HTERT RPE-1 (cell line): ENCODE results near the gene ROCK1.
"Not testable (repeated sequence)": the region's sequence is repeated elsewhere in the genome, so short reads cannot be mapped to it uniquely, and the experiment has no call there.

Source experiments
- in situ Hi-C: fragments of 300-500 bp; cut with MboI; formaldehyde crosslinking; loops from 4 replicates; pipeline ENCODE4 v1.14.3; 2020; ENCODE audit warnings: low sequenced_read_pairs

Gene ROCK1

DNA sequence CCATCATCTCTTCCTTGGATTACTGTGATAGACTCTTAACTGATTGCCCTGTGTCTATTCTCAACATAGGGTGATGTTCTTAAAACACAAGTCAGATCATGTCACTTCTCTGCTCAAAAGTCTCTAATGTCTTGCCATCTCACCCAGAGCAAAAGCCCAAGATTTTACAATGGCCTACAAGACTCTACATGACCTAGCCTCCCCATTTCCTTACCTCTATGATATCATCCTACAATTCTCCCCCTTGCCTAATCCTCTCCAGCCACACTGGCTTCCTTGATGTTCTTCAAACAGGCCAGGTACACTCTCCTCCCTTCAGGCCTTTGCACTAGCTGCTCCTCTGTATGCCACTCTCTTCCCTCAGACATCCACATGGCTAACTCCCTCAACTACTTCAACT, 55.1 kb downstream of the ROCK1 start:
- in situ Hi-C loops, result no loop called here

DNA sequence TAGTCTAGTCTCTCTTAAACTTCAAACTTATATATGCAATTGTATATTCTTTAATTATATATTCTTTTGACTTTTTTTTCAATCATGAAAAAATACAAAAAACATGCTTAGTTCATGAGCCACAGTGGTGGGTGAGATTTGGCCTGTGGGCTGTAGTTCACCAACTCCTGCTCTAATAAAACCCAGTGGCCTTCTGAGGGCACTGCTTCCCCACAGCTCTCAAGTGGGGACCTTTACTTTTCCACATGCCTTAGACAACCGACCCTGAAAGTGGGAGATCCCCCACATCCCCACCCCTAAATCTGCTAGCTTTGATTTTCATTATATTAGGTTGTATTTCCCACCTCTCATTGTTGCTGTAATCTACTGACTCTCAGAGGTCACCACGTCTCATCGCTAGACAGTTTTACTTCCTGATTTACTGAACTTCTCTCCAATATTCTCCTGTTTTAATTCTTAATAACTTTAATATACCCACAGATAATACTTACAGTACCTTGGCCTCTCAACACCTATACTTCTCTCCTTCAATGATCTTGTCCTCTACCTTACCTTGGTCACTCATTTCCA, 57.3 kb downstream of the ROCK1 start:
- in situ Hi-C loops, result no loop called here

DNA sequence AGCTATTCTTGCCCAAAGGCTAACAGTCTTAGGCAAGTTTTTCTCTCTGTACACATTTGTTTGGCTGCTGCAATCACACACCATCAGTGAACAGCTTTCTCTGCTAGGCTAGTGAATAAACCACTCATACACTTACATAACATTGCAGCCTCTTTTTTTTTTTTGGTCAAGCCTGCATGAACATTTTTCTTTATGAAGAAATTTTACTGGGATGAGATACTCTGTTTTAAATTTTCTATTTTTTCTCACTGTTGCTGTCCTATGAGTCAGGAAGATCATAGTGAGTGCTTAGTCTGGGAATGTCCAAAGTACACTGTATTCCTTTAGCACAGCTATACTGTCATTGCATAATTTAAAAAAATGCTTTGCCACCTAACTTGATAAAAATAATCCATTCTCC, 58.5 kb downstream of the ROCK1 start:
- in situ Hi-C loops, result no loop called here

DNA sequence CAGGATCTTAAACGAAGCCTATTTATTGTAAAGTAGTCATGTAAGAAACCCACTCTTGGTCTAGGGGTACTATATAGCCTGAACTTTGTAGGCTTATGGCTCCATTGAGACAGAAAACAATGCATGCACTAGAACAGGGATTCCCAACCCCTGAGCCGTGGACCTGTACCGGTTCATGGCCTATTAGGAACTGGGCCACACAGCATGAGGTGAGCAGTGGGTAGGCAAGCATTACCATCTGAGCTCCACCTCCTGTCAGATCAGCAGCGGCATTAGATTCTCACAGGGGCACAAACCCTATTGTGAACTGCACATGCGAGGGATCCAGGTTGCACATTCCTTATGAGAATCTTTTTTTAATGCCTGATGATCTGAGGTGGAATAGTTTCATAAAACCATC, 59.2 kb downstream of the ROCK1 start:
- in situ Hi-C loops, result no loop called here

DNA sequence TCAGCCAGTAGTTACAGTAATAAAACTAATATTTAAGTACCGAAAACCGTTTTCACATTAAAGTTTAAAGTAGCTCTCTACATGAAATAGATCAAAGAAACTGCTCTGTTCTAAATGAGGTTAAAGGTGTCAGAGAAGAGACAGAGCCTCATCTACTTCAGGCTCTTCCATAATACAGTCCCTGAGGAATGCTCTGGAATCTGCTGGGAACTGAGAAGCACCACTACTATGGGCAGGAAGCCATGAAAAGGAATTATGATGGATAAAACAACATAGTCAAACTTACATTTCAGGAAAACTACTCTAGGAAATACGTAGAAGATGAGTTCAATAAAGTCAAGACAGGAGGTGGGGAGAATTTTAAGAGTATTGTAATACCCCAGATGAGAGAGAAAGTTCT, 60.0 kb downstream of the ROCK1 start:
- in situ Hi-C loops, result no loop called here

DNA sequence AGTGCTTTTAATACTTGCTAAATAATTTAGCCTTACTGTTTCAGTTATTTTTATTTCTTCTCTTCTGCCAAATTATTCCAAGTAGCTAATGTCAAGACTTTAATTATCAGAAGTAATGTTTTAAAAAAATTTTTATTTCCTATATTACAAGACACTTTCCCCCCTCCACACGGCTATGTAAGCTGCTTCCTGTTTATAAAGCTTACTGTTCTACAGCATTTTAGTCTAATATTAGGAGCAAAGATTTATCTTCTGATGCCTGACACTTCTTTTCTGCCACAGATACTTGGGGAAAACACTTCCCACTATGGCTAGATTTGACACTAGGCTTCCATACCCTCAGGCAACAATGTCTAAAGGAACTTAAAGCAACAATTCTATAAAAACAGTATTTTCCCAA, 62.3 kb downstream of the ROCK1 start:
- in situ Hi-C loops, result no loop called here

DNA sequence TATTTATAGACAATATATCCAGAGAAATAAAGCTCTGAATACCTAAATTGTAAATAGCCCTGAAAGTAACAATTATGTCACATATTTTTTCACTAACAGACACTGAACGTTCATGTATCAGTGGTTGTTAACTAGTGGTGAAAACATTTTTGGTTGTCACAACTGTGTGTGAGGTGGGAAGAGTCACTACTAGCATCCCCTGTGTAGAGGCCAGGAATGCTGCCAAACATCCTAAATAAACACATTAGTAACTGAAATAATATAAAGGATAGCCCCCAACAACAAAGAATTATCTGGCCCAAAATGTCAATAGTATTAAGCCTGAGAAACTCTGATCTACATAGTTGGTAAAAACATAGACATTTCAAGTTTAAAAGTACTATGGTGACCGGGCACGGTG, 64.5 kb downstream of the ROCK1 start:
- in situ Hi-C loops, result no loop called here

DNA sequence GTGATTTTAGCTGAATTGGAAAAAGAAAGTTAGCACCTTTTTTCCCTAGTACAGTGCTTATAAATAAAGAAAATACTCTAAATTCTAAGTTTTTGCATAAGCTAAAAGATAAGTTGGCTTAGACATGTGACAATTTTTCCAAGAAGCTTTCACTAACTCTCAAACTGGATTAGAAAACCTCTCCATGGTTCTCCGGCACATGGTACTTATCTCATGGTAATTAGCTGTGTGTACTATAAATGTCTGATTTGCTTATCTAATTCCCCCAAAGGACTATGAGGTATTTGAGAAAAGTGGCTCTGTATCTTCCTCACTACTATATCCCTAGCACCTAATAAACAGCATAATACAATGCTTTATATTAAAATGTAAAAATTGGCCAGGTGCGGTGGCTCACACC, 71.1 kb downstream of the ROCK1 start:
- in situ Hi-C loops, result no loop called here

DNA sequence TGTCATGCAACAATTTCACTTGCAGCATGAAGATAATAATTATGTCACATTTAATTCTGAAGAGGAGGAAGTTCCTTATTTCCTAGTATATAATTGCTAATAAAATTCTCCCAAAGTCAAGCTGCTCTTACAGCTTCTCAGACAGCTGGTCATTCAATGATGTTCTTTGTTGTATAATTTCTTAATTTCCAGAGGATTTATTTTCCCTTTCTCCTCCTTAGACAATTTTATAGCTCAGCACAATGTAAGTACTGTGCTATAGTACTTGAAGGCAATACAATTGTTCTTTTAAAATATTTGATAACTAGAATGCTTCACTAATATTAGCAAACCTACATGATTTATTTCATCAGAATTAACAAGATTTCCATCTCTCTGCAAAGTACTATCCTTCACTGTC, 73.4 kb downstream of the ROCK1 start:
- in situ Hi-C loops, result no loop called here

DNA sequence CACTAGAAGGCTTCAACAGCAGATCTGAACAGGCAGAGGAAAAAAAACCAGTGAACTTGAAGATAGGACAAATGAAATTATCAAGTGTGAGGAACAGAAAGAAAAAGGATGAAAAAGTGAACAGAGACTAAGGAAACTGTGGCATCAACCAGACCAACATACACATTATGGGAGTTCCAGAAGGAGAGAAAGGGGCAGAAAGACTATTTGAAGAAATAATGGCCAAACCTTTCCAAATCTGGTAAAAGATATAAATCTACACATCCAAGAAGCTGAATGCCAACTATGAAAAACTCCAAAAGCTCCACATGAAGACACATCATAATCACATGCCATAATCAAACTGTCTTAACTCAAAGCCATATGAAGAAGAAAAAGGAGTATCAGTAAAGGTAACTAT, 79.8 kb downstream of the ROCK1 start:
- in situ Hi-C loops, result no loop called here

DNA sequence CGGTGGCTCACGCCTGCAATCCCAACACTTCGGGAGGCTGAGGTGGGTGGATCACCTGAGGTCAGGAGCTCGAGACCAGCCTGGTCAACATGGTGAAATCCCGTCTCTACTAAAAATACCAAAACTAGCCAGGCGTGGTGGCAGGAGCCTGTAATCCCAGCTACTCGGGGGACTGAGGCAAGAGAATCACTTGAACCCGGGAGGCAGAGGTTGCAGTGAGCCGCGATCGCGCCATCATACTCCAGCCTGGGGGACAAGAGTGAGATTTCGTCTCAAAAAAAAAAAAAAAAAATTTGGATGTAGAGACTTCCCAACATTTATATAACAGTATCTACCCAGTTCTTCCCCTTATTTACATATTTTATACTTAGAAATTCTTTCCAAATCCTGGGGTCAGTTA, 93.4 kb downstream of the ROCK1 start:
- in situ Hi-C loops, result not testable (repeated sequence)

DNA sequence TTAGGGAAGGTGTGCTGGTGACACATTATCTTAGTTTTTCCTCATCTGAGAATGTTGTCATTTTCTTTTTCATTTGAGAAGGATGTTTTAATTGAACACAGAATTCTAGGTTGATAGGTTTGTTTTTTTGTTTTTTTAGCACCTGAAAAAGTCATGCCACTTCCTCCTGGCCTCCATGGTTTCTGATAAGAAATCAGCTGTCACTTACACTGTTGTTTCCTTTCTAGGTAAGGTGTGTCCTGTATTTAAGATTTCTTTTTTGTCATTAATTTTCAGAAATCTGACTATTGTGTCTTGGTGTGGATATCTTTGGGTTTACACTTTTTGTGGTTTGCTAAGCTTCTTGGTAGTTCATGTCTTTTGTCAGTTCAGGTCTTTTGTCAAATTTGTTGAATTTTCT, 99.3 kb downstream of the ROCK1 start:
- in situ Hi-C loops, result no loop called here

DNA sequence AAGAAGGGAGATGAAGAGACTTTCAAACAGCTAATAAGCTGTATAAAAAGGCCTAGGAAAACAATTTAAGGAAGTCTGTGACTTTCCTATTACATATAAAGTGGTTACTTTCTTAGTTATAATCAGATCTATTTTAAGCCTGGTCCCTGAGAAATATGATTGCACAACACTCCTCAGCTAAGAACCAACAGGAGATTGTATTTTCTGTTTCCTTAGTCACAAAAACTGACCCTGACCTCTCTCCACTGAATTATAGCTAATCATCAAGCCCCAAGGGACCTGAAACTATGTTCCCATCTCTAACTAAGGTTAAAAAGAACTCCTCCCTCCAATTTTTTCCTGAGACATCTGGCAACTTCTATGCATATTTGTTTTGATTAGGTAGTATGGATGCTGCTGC, 106.9 kb downstream of the ROCK1 start:
- in situ Hi-C loops, result no loop called here

DNA sequence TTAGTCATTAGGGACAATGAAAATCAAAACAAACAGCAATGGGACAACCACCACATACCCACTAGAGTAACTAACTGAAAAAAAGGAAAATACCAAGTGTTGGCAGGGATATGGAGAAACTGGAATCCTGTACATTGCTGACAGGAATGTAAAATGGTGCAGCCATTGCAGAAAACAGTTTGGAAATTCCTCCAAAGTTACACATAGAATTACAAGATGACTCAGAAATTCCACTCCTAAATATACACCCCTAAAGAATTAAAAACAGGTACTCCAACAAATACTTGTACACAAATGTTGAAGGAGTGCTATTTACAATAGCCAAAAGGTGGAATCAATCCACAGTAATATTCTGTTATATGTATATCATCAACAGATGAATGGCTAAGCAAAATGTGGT, 110.9 kb downstream of the ROCK1 start:
- in situ Hi-C loops, result no loop called here

DNA sequence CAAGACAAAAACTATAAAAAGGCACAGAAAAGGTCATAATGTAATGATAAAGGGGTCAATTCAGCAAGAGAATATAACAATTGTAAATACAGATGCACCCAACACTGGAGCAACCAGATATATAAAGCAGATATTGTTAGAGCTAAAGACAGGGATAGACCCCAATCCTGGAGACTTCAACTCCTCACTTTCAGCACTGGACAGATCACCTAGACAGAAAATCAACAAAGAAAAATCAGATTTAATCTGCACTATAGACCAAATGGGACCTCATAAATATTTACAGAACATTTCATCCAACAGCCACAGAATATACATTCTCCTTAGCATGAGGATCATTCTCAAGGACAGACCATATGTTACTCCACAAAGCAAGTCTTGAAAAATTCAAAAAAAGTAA, 114.2 kb downstream of the ROCK1 start:
- in situ Hi-C loops, result no loop called here

DNA sequence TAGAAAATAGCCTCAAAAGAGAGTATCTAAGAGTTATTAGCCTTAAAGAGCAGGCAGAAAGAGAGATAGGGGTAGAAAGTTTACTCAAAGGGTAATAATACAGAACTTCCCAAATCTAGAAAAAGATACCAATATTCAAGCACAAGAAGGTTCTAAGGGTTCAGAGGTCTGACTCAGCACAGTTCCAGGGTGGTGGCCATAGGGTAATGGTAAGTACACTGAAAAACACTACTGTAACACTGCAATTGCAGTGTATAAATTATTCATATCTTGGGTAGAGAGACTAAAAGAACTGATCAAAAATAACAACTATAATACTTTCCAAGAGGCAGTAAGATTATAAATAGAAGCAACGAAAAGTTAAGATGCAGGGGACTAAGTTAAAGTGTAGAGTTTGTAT, 115.2 kb downstream of the ROCK1 start:
- in situ Hi-C loops, result no loop called here

DNA sequence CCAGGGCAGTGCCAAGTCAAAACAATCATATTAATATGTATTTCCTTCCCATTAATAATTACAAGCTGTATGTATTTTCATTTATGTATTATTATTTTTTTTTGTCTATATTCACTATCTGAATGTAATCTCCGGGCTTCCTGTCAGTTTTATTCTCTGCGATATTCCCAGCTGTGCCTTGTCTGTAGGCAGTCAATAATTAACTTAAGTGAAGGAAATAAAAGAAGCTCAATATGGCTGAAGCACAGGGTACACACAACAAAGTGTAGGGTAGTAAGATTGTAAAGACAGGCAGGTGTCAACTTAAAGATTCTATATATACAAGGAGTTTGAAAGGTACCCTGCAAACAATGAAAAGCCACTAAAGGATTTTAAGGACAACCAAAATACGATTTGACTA, 122.9 kb downstream of the ROCK1 start:
- in situ Hi-C loops, result no loop called here

DNA sequence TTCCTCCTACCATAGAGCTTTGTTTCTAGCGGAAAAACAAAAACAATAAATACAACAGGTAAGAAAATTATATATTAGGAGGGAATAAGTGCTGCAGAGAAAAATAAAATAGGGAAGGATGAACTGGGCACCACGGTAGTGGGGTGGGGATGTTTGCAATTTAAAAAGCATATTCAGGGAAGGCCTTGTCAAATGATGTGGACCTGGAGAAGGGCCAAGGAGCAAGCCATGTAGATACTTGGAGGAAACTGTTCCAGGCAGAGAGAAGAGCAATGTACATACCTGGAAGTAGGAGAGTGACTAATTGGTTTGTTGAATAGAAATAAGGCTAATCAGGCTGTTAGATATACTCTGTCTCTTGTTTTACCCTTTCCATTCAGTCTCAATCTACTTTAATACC, 136.5 kb downstream of the ROCK1 start:
- in situ Hi-C loops, result no loop called here

DNA sequence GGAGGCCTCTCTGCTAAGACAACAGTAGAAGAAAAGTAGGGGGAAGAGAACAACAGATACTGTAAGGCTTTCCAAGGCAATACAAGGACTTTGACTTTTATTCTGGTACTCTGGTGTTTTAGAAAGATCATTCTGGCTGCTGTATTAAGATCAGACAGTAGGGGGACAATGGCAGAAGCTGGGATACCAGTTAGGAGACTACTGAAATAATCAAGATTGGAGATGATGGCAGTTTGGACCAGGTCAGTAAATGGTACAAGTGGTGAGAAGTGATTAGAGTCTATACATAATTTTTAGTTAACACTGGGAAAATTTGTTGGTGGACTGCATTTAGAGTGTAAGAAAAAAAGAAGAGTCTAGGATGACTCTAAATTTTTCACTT, 139.7 kb downstream of the ROCK1 start:
- in situ Hi-C loops, result no loop called here

DNA sequence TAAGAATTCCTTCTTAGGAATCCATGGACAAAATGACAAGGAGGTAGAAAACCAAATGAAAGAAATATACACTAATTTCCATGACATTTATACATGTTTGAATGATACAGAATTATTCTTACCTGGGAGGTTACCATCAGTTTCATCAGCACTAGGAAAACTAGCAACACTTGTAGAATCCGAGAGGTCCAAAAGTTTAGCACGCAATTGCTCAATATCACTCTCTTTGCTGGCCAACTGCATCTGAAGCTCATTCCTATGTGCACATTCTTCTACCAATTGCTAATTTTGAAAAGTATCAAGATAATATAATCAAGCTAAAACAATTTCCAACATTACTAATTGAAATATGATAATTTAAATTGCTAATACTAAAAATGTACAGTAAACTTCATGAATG, 144.8 kb downstream of the ROCK1 start:
- in situ Hi-C loops, result no loop called here

DNA sequence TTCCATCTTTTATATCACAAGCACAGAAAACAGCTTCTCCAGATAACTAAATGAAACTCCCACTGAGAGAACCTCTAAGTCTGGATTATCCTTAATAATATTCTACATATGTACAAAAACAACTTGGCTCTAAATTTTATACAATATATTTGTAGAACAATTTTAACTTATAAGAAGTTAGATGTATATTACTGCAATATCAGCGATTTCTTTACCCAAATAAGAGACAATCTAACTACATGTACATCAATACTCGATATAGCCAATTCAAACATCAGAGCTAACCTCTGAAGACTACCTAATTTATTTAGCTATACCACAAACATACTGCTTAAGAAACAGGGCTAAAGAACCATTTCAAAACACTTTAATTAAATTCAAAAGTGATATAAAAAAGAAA, 148.6 kb downstream of the ROCK1 start:
- in situ Hi-C loops, result no loop called here

DNA sequence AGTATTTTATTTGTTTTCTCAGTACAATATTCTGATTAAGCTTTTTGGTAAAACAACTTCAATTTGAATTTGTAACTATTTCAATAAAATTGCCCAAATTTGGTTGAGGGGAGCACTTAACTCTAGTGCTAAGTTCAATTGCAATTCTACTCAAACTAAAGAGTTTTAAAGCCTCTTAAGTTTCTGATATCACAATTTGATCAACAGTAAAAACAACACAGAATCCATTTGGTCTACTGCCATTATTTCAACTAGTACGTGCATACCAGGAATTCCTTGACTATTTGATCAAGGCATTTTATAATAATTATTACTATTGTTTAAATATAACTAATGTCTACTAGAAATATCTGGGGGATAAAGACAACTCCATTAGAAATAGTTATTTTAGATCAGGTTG, 150.9 kb downstream of the ROCK1 start:
- in situ Hi-C loops, result no loop called here

DNA sequence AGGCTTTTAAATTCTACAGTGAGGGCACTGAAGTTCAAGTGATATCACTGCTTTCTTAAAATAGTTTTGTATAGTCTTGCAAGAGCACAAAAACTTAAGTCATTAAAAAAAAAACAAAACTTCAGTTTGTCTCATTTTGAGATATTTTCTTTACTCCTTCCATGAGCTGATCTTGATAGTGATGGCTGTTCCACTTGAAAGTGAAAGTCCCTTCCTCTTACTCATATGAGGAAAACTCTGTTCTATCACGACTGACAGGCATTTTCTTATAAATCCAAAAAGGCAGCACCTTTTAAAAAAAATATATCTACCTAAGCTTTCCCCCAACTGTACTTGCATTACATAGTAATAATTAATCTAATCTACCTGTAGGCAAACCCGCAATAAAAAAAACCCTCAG, 160.8 kb downstream of the ROCK1 start:
- in situ Hi-C loops, result not testable (repeated sequence)
